Mesodermal cell (in vitro differentiated cells): ENCODE data around the gene EMILIN2.
"Not testable (repeated sequence)": the region's sequence is repeated elsewhere in the genome, so short reads cannot be mapped to it uniquely, and the experiment has no call there.

Source experiments
- H3K27ac ChIP-seq: 2 replicates; pipeline ENCODE4 v1.7.0; 2013; ENCODE audit warnings: mild to moderate bottlenecking, low read depth, low read length, moderate library complexity; ENCODE audit not compliant: severe bottlenecking
- H3K36me3 ChIP-seq: 2 replicates; pipeline ENCODE4 v1.7.1; 2013; ENCODE audit warnings: mild to moderate bottlenecking, low read length, moderate library complexity; ENCODE audit not compliant: control insufficient read depth, insufficient read depth
- H3K4me1 ChIP-seq: one replicate; pipeline ENCODE4 v1.7.1; 2013; ENCODE audit warnings: mild to moderate bottlenecking, low read length; ENCODE audit not compliant: insufficient read depth, control insufficient read depth, poor library complexity, severe bottlenecking
- H3K4me3 ChIP-seq: 2 replicates; pipeline ENCODE4 v1.7.0; 2013; ENCODE audit warnings: low read length, control low read depth, mild to moderate bottlenecking; ENCODE audit not compliant: insufficient read depth, poor library complexity, severe bottlenecking; ENCODE audit errors: extremely low read depth
- H3K9me3 ChIP-seq: 2 replicates; pipeline ENCODE4 v1.7.1; 2013; ENCODE audit warnings: mild to moderate bottlenecking, low read length, moderate library complexity; ENCODE audit not compliant: control insufficient read depth
- WGBS, 2 experiments: methylation state at CpG; one replicate each; pipeline ENCODE4 v1.1.5; 2013; ENCODE audit warnings: missing lambda C conversion rate in 2 of 2; ENCODE audit not compliant: insufficient coverage in 2 of 2; 5-methylcytosine and 5-hydroxymethylcytosine counted together

Gene EMILIN2

DNA sequence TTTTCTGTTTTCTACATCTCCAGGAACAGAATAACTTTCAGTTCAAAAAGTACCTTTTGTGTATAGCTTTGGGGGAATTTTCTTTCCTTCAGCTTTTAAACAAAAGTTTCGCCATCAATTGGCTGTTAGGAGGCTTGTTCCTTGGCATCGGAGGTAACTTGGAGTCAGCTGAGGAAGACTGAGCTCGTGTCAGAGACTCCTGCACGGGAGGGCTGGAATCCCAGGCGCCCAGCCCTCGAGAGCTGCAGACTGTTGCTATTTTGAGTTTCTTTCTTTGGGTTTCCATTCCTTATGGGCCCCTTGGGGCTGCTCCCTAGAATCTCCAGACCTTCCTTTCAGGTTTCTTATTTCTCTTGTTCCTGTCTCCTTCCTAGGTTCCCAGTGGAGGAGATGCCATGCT lies 8.1 kb downstream of the EMILIN2 start:
- H3K4me1 ChIP-seq, result peaks cover 56% of the 10 kb centered on the region
- WGBS, 2 experiments, result 76 to 89% methylated on average over 5 to 6 of the region's 6 CpGs
- H3K9me3 ChIP-seq, result peaks cover 9% of the 10 kb centered on the region
- peaks cover 31% of the 10 kb centered on the region for H3K36me3 ChIP-seq
- no peak overlapping the region for H3K4me3 ChIP-seq
- H3K27ac ChIP-seq, result peak overlapping the region; percentile 53

DNA sequence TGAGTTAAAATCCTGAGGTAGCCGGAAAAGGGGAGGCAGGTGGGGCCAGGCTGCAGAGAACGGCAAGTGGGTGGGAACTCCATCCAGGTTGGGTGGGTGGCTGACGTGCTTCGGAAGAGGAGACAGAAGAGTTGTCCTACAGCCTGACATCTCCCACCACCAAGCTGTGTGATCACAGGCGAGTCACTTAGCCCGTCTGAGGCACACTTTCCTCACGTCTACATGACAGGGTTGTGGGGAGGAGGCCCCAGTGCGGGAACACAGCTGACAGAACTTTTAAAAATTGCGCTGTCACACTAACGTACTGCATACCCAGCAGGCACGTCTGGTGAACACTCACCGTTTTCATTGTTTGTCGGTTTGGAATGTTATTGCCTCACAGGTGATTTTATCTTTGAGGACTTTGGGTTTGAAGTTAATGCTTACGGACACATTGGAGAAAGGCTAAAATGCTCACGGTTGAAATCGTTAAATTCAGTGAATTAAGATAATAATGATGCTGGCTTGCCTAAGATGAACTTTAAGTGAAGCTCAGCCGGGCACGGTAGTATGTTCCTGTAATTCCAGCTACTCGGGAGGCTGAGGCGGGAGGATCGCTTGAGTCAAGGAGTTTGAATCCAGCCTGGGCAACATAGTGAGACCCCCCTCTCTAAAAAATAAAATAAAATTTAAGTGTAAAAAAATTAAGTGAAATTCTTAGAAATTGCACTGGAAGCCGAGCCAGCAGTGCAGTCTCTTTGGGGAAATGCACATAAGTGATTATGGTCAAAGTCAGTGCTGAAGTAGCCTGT lies 8.9 kb downstream of the EMILIN2 start:
- peaks cover 27% of the 10 kb centered on the region for H3K36me3 ChIP-seq
- peaks cover 9% of the 10 kb centered on the region for H3K9me3 ChIP-seq
- H3K4me1 ChIP-seq, result peaks cover 56% of the 10 kb centered on the region
- peak overlapping the region; percentile 53 for H3K27ac ChIP-seq
- 94 to 96% methylated on average over 15 to 18 of the region's 22 CpGs for WGBS, 2 experiments
- no peak overlapping the region for H3K4me3 ChIP-seq

DNA sequence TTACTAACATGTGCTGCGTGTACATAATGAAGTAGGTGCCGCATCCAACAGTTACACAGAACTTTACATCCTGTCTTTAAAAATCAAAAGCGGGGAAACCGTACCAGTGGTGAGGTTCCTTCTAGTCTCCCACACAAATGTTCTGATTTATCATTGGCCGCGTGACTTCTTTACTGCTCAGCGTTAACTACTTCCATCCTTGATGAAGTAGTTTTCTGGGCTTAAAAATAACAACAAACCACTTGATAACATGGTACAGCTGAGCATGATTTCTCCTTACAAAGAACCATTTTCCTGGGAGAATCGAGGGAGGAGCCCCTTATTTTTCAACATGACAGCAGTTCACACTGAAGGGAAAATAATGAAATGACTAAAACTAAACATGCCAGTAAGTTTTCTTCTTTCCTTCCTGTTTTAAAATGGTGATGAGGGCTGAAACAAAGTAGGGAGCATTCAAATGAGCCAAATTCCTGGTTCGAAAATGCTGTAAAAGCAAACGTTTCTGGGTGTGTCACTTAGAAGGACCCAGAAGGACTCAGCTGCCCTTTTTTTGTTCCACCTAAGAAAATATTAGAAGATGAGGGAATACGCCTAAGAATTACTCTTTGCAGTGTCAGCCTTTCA lies 9.9 kb downstream of the EMILIN2 start:
- peaks cover 27% of the 10 kb centered on the region for H3K36me3 ChIP-seq
- WGBS, 2 experiments, result 85 to 91% methylated on average over 7 to 10 of the region's 11 CpGs

DNA sequence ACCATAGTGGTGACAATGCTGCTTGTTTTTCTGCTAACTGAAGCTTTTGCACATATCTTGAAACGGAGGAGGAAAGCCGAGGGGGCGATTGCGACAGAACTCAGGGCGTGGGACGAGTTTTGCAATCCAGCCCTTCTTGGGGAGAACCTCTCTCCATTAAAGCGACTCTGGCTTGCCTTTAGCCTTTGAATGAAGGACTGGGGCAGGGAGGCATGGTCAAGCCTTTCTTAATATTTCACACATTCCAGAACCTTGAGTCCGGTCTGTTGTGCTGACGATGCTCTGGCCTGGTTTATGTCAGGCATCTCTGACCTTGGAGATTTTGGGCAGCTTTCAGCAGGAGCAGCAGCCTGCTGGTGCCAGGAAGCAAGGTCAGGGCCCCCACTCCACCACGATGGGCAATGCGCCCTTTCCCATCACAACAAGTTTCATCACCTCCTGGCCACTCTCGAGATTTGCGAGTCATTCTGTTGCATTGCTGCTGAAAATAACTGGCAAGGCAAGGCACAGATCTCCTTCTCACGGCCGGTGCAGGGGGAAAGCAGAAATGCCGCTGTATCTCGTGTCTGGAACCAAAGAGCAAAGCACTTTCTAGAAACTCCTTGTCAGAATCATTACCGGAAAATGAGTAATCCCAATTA lies 10.8 kb downstream of the EMILIN2 start:
- Histone ChIP-seq H3K27ac (peak overlapping the region; percentile 89), H3K4me3 (no peak overlapping the region), H3K4me1 (peaks cover 49% of the 10 kb centered on the region), H3K36me3 (peaks cover 22% of the 10 kb centered on the region), H3K9me3 (peaks cover 9% of the 10 kb centered on the region)
- WGBS, 2 experiments, result 82 to 90% methylated on average over 14 to 17 of the region's 18 CpGs

More for the DNA sequence above, 9.9 kb downstream of the EMILIN2 start:
- H3K4me1 ChIP-seq, result peaks cover 55% of the 10 kb centered on the region
- H3K9me3 ChIP-seq, result peaks cover 9% of the 10 kb centered on the region
- H3K4me3 ChIP-seq, result no peak overlapping the region
- peak overlapping the region; percentile 89 for H3K27ac ChIP-seq

DNA sequence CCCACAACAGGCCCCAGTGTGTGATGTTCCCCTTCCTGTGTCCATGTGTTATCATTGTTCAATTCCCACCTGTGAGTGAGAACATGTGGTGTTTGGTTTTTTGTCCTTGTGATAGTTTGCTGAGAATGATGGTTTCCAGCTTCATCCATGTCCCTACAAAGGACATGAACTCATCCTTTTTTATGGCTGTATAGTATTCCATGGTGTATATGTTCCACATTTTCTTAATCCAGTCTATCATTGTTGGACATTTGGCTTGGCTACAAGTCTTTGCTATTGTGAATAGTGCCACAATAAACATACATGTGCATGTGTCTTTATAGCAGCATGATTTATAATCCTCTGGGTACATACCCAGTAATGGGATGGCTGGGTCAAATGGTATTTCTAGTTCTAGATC lies 13.6 kb downstream of the EMILIN2 start:
- peaks cover 21% of the 10 kb centered on the region for H3K4me1 ChIP-seq
- peaks cover 16% of the 10 kb centered on the region for H3K36me3 ChIP-seq
- H3K4me3 ChIP-seq, H3K27ac ChIP-seq, H3K9me3 ChIP-seq: not testable (repeated sequence)

DNA sequence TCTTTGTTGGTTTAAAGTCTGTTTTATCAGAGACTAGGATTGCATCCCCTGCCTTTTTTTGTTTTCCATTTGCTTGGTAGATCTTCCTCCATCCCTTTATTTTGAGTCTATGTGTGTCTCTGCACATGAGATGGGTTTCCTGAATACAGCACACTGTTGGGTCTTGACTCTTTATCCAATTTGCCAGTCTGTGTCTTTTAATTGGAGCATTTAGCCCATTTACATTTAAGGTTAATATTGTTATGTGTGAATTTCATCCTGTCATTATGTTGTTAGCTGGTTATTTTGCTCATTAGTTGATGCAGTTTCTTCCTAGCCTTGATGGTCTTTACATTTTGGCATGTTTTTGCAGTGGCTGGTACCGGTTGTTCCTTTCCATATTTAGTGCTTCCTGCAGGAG lies 17.2 kb downstream of the EMILIN2 start:
- not testable (repeated sequence) for H3K4me3 ChIP-seq, H3K27ac ChIP-seq, H3K36me3 ChIP-seq, H3K4me1 ChIP-seq, H3K9me3 ChIP-seq
- no CpG with 5 or more reads among the region's 1 CpG for WGBS, 2 experiments

DNA sequence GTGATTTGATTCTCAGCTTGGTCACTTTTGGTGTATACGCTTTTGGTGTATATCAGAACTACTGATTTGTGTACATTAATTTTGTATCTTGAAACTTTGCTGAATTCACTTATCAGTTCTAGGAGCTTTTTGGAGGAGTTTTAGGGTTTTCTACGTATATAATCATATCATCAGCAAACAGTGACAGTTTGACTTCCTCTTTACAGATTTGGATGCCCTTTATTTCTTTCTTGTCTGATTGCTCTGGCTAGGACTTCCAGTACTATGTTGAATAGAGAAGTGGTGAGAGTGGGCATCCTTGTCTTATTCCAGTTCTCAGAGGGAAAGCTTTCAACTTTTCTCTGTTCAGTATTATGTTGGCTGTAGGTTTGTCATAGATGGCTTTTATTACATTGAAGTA lies 19.7 kb downstream of the EMILIN2 start:
- not testable (repeated sequence) for H3K4me1 ChIP-seq, H3K27ac ChIP-seq, H3K4me3 ChIP-seq, H3K9me3 ChIP-seq
- WGBS, 2 experiments, result no CpG with 5 or more reads among the region's 2 CpGs
- H3K36me3 ChIP-seq, result peaks cover 13% of the 10 kb centered on the region

DNA sequence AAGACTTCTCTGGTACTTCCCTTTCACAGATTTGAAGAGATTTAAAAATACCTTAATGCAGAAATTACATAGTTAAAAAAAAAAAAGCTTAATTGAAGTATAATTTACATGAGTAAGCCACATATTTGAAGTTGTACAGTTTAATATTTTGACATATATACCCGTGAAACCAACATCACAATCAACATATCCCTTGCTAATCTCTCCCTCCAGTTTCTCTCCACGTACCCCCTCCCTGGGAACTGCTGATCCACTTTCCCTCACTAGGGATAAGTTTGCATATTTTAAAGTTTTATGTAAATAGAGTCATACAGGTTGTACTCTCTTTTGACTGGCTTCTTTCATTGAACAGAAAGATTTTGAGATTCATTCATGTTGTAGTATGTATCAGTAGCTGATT lies 22.4 kb downstream of the EMILIN2 start:
- Histone ChIP-seq H3K9me3 (no peaks in the 10 kb centered on the region), H3K27ac (no peak overlapping the region), H3K36me3 (peaks cover 13% of the 10 kb centered on the region), H3K4me3 (no peak overlapping the region), H3K4me1 (no peaks in the 10 kb centered on the region)
- no CpG with 5 or more reads among the region's 2 CpGs for WGBS, 2 experiments

DNA sequence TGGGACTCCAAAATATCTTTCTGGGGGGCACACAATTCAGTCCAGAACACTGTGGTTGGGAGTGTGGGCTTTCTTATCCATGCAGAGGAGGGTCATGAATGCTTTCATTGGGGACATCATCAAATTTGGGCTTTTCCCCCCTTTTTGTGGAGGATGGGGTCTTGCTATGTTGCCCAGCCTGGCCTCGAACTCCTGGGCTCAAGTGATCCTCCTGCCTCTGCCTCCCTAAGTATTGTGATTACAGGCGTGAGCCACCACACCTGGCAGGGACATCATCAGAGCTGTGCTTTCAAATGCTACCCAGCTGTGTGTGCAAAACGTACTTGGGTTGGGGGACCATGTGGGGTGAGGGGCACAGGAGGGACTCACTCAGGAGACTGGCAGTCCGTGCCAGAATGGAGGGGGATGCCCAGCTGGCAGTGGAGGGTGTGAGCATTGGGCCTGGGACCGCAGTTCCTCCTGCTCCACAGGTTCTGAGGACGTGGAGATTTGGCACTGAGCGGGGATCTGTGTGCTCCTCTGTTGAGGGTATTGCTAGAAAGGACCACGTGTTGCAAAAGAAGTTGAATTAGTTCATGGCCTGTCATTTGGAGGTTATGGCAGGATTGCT lies 24.4 kb downstream of the EMILIN2 start:
- Histone ChIP-seq H3K9me3 (no peaks in the 10 kb centered on the region), H3K36me3 (peaks cover 13% of the 10 kb centered on the region), H3K4me1 (peaks cover 7% of the 10 kb centered on the region), H3K27ac (no peak overlapping the region), H3K4me3 (no peak overlapping the region)
- 87 to 89% methylated on average over 5 of the region's 8 CpGs for WGBS, 2 experiments

DNA sequence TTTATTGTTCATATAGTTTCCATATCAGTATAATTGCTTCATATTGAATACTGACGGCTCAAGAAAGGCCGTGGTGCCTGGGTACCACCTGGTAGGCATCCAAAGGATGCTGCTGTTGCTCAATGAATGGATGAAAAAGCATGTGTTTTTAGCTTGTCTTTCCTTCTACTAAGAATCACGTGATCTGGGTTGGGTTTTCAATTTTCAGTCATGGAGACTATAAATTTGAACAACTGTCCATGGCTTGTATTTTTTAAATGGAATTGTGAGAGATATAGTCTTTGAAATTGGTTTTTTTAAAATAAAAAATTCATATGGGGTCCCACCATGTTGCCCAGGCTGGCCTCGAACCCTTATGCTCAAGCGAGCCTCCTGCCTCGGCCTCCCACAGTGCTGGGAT lies 25.3 kb downstream of the EMILIN2 start:
- 89 to 92% methylated on average over 4 to 5 of the region's 6 CpGs for WGBS, 2 experiments
- H3K36me3 ChIP-seq, result peaks cover 13% of the 10 kb centered on the region
- no peak overlapping the region for H3K27ac ChIP-seq
- peaks cover 7% of the 10 kb centered on the region for H3K4me1 ChIP-seq
- no peaks in the 10 kb centered on the region for H3K9me3 ChIP-seq
- no peak overlapping the region for H3K4me3 ChIP-seq
